ENCODE data around the gene SLC39A1.

SLC39A1 gene

GRCh38 chr1:153951801-153952200 is 11.5 kb downstream of the SLC39A1 start:
- peaks cover 84% of the 10 kb centered on the region for H3K36me3 Mint-ChIP-seq (ENCODE audit: low read depth)
- intact Hi-C loops (cut with micrococcal nuclease): no loop called here
- H3K4me1 Mint-ChIP-seq (ENCODE audit: low read depth): peaks cover 85% of the 10 kb centered on the region
- H3K27me3 Mint-ChIP-seq: no peaks in the 10 kb centered on the region
- no peak overlapping the region for H3K4me3 Mint-ChIP-seq
- no peaks in the 10 kb centered on the region for H3K9me3 Mint-ChIP-seq
- no peak overlapping the region for H3K27ac Mint-ChIP-seq

- peaks cover 86% of the 10 kb centered on the region for H3K36me3 Mint-ChIP-seq (ENCODE audit: low read depth)
- no peaks in the 10 kb centered on the region for H3K27me3 Mint-ChIP-seq
- no peak overlapping the region for H3K4me3 Mint-ChIP-seq
- H3K4me1 Mint-ChIP-seq (ENCODE audit: low read depth): peaks cover 81% of the 10 kb centered on the region
- intact Hi-C loops (cut with micrococcal nuclease): no loop called here
- peak overlapping the region; percentile 12 for H3K27ac Mint-ChIP-seq
- no peaks in the 10 kb centered on the region for H3K9me3 Mint-ChIP-seq
Measured at GRCh38 chr1:153951183-153951582, 12.2 kb downstream of the SLC39A1 start.

GRCh38 chr1:153946622-153947241 is 16.6 kb downstream of the SLC39A1 start, which contains the start of gene DENND4B:
Gene DENND4B, minus strand, starts transcription at chr1:153946718. Its CDS starts 2,344 bp downstream, at chr1:153944374.
- Mint-ChIP-seq H3K27me3 (no peaks in the 10 kb centered on the region), H3K27ac (peak within 1 kb of the TSS; percentile 99), H3K4me3 (peak within 1 kb of the TSS; percentile 90), H3K4me1 (ENCODE audit: low read depth) (peaks cover 83% of the 10 kb centered on the region), H3K9me3 (no peaks in the 10 kb centered on the region), H3K36me3 (ENCODE audit: low read depth) (peaks cover 92% of the 10 kb centered on the region)
- intact Hi-C loops (cut with micrococcal nuclease): loop anchor here (1.0 to 10.0 kb wide), 3 partner anchors 12 to 152 kb away; partner anchors contain the start of genes CRTC2 and SLC39A1

- Mint-ChIP-seq H3K36me3 (ENCODE audit: low read depth) (peaks cover 92% of the 10 kb centered on the region), H3K9me3 (no peaks in the 10 kb centered on the region), H3K4me1 (ENCODE audit: low read depth) (peaks cover 83% of the 10 kb centered on the region), H3K27ac (peak overlapping the region; percentile 99), H3K27me3 (no peaks in the 10 kb centered on the region), H3K4me3 (peak overlapping the region; percentile 90)
- intact Hi-C loops (cut with micrococcal nuclease): loop anchor here (1.0 to 10.0 kb wide), 5 partner anchors 12 to 151 kb away; partner anchors contain the start of genes CRTC2, RAB13 and SLC39A1
Measured at GRCh38 chr1:153945795-153946621, 17.3 kb downstream of the SLC39A1 start.

DNA sequence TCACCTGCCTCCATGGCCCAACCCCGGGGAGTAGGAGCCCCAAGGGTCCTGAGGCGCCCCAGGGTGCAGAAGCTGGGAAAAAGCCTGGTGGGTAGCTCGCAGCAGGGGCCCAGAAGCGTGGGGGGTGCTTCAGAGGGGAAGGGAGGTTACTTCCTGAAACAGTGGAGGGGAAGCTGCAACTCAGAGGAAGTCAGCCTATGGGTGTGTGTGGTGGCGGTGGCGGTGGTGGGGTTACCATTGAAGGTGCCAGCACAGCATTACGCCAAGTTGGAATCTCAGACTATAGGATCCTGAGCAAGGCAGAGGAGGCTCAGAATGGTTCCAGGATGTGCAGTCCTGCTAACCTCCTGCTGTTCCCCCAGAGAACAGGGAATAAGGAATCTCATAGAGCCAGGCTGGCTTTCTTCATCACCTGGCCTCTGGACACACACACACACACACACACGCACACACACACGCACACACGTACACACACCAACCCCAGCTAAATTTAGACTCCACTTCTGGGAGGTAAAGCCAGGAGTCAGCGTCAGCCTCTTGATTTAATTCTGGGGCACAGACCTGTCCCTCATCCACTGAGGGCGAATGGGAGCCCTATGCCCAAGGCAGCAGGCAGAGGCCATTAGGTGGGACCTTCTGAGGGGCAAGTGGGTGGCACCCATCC is 18.1 kb downstream of the SLC39A1 start:
- Mint-ChIP-seq H3K9me3 (no peaks in the 10 kb centered on the region), H3K36me3 (ENCODE audit: low read depth) (peaks cover 92% of the 10 kb centered on the region), H3K27ac (peak overlapping the region; percentile 99), H3K27me3 (no peaks in the 10 kb centered on the region), H3K4me1 (ENCODE audit: low read depth) (peaks cover 83% of the 10 kb centered on the region), H3K4me3 (peak overlapping the region; percentile 90)
- intact Hi-C loops (cut with micrococcal nuclease): loop anchor here (1.0 to 10.0 kb wide), 3 partner anchors 22 to 150 kb away; partner anchors contain the start of gene RAB13

- peaks cover 84% of the 10 kb centered on the region for H3K4me1 Mint-ChIP-seq (ENCODE audit: low read depth)
- H3K9me3 Mint-ChIP-seq: no peaks in the 10 kb centered on the region
- H3K36me3 Mint-ChIP-seq (ENCODE audit: low read depth): peaks cover 92% of the 10 kb centered on the region
- no peaks in the 10 kb centered on the region for H3K27me3 Mint-ChIP-seq
- H3K4me3 Mint-ChIP-seq: peak overlapping the region; percentile 90
- peak overlapping the region; percentile 99 for H3K27ac Mint-ChIP-seq
- intact Hi-C loops (cut with micrococcal nuclease): loop anchor here (1.0 to 10.0 kb wide), 3 partner anchors 21 to 150 kb away; partner anchors contain the start of gene RAB13
Measured at GRCh38 chr1:153944827-153945117, 18.6 kb downstream of the SLC39A1 start.

GRCh38 chr1:153944005-153944826 is 19.1 kb downstream of the SLC39A1 start:
- intact Hi-C loops (cut with micrococcal nuclease): loop anchor here (2.0 to 10.0 kb wide), 2 partner anchors 43 to 149 kb away; partner anchors contain the start of gene RAB13
- H3K9me3 Mint-ChIP-seq: no peaks in the 10 kb centered on the region
- peaks cover 92% of the 10 kb centered on the region for H3K36me3 Mint-ChIP-seq (ENCODE audit: low read depth)
- H3K27me3 Mint-ChIP-seq: no peaks in the 10 kb centered on the region
- peak overlapping the region; percentile 99 for H3K27ac Mint-ChIP-seq
- H3K4me1 Mint-ChIP-seq (ENCODE audit: low read depth): peaks cover 87% of the 10 kb centered on the region
- peak overlapping the region; percentile 90 for H3K4me3 Mint-ChIP-seq

DNA sequence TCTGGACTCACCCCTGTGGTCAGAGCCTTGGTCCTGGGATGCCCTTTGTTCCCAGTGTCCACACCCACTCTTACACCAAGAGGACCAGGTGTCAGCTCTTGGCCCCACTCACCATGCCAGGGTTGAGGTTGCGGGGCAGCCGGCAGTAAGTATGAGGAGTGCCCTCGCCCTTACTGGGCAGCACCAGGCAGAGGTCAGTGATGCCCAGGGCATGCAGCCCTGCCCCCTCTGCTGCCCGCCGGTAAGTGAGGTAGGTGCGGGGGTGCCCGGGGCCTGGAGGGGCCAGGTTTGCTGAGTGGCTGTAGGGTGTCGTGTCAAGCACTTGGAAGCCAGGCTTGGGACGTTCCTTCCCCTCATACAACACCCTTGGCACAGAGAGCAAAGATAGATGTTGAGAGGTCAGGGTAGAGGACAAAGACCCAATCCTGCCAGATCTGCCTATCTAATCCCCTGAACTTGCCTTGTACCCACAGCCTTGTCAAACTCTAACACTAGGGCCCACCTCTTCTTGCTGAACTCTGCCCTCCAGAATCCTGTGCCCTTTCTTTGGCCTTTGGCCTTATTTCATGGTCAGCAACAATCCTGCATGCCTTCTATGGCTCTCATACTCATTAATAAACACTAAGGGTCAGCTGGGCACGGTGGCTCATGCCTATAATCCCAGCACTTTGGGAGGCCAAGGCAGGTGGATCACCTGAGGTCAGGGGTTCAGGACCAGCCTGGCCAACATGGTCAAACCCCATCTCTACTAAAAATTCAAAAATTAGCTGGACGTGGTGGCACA is 20.4 kb downstream of the SLC39A1 start:
- intact Hi-C loops (cut with micrococcal nuclease): loop anchor here (10.0 kb wide), 1 partner anchor 148 kb away; no protein-coding TSS in a partner anchor
- H3K27ac Mint-ChIP-seq: peak overlapping the region; percentile 99
- H3K4me1 Mint-ChIP-seq (ENCODE audit: low read depth): peaks cover 81% of the 10 kb centered on the region
- H3K27me3 Mint-ChIP-seq: no peaks in the 10 kb centered on the region
- peak overlapping the region; percentile 35 for H3K4me3 Mint-ChIP-seq
- no peaks in the 10 kb centered on the region for H3K9me3 Mint-ChIP-seq
- peaks cover 92% of the 10 kb centered on the region for H3K36me3 Mint-ChIP-seq (ENCODE audit: low read depth)

GRCh38 chr1:153941826-153942725 is 21.3 kb downstream of the SLC39A1 start:
- peaks cover 78% of the 10 kb centered on the region for H3K4me1 Mint-ChIP-seq (ENCODE audit: low read depth)
- H3K27me3 Mint-ChIP-seq: no peaks in the 10 kb centered on the region
- no peaks in the 10 kb centered on the region for H3K9me3 Mint-ChIP-seq
- peaks cover 92% of the 10 kb centered on the region for H3K36me3 Mint-ChIP-seq (ENCODE audit: low read depth)
- intact Hi-C loops (cut with micrococcal nuclease): loop anchor here (10.0 kb wide), 1 partner anchor 147 kb away; no protein-coding TSS in a partner anchor
- peak overlapping the region; percentile 99 for H3K27ac Mint-ChIP-seq
- peak overlapping the region; percentile 35 for H3K4me3 Mint-ChIP-seq

GRCh38 chr1:153940756-153941155 is 22.6 kb downstream of the SLC39A1 start:
- peaks cover 100% of the 10 kb centered on the region for H3K36me3 Mint-ChIP-seq (ENCODE audit: low read depth)
- H3K4me3 Mint-ChIP-seq: no peak overlapping the region
- H3K27ac Mint-ChIP-seq: peak overlapping the region; percentile 51

GRCh38 chr1:153939476-153939875 is 23.9 kb downstream of the SLC39A1 start:
- Mint-ChIP-seq H3K4me3 (no peak overlapping the region), H3K4me1 (ENCODE audit: low read depth) (peaks cover 73% of the 10 kb centered on the region), H3K27me3 (no peaks in the 10 kb centered on the region), H3K9me3 (no peaks in the 10 kb centered on the region), H3K36me3 (ENCODE audit: low read depth) (peaks cover 100% of the 10 kb centered on the region), H3K27ac (no peak overlapping the region)
- intact Hi-C loops (cut with micrococcal nuclease): no loop called here

More at GRCh38 chr1:153940756-153941155, 22.6 kb downstream of the SLC39A1 start:
- Mint-ChIP-seq H3K4me1 (ENCODE audit: low read depth) (peaks cover 72% of the 10 kb centered on the region), H3K9me3 (no peaks in the 10 kb centered on the region), H3K27me3 (no peaks in the 10 kb centered on the region)
- intact Hi-C loops (cut with micrococcal nuclease): loop anchor here (10.0 kb wide), 1 partner anchor 146 kb away; no protein-coding TSS in a partner anchor

- intact Hi-C loops (cut with micrococcal nuclease): no loop called here
Measured at GRCh38 chr1:153938996-153939395, 24.3 kb downstream of the SLC39A1 start.

More at GRCh38 chr1:153938996-153939395, 24.3 kb downstream of the SLC39A1 start:
- H3K36me3 Mint-ChIP-seq (ENCODE audit: low read depth): peaks cover 100% of the 10 kb centered on the region
- H3K27ac Mint-ChIP-seq: no peak overlapping the region
- H3K9me3 Mint-ChIP-seq: no peaks in the 10 kb centered on the region
- no peak overlapping the region for H3K4me3 Mint-ChIP-seq
- H3K27me3 Mint-ChIP-seq: no peaks in the 10 kb centered on the region
- H3K4me1 Mint-ChIP-seq (ENCODE audit: low read depth): peaks cover 73% of the 10 kb centered on the region
